ENCODE data around the gene TDRD10.
A peak's percentile ranks its signal among the peaks of the same experiment; 100 is the strongest.

Gene TDRD10

DNA sequence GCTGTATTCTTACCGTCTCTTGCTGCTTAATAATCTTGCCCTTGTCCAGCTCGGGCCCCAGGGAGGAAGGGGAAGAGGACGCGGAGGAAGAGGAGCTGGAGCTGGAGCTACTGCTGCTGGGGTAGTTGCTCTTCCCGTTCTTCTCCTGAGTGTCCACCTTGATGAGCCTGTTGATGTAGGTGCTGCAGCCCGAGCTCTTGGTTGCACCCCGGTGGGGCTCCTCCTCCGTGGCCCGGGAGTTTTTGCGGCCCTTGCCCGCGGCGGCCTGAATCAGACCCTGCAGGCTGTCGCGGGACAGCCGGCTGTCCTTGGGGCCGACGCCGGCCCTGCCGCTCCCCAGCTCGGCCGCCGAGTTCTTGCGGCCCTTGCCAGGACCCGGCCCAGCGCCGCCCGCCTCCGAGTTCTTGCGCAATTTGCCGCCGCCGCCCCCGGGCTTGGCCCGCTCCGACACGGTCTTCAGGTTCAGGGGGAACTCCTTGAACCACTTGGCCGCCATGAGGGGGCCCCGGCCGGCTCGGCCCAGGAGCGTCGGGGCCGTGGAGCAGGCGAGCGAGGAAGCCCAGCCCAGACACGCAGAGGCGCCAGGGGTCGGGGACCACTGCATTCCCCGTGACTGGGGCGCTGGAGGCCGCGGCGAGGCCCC is 475 bp upstream of the TDRD10 start:
- Histone ChIP-seq H2AFZ (ENCODE audit: low read length) (peak overlapping the region; percentile 80), H3K27ac (replicated peaks; ENCODE audit: low read length) (no peak overlapping the region), H3K23ac (ENCODE audit: low read depth, low read length, poor library complexity) (no peak overlapping the region), H3K4me2 (ENCODE audit: insufficient read depth, low read length, poor library complexity, severe bottlenecking) (peak overlapping the region; percentile 31), H3K4ac (ENCODE audit: low read length) (no peak overlapping the region), H2BK12ac (ENCODE audit: low read length) (no peak overlapping the region), H3K4me1 (ENCODE audit: control insufficient read depth in 2 of 2, insufficient read depth in 1 of 2, low read depth in 1 of 2, low read length in 2 of 2) (peaks cover 1 to 7% of the 10 kb centered on the region in 2 donors), H3K36me3 (replicated peaks in 1 of 2; ENCODE audit: control insufficient read depth in 2 of 2, insufficient read depth in 2 of 2, low read length in 2 of 2) (no peaks in the 10 kb centered on the region), H4K8ac (ENCODE audit: low read depth, low read length) (no peak overlapping the region), H3K9me3 (replicated peaks in 1 of 2; ENCODE audit: control insufficient read depth in 2 of 2, insufficient read depth in 1 of 2, low read depth in 1 of 2, low read length in 2 of 2) (peaks cover 8 to 18% of the 10 kb centered on the region in 2 donors), H3K27me3 (ENCODE audit: control insufficient read depth in 3 of 3, insufficient read depth in 3 of 3, low read depth in 1 of 3, low read length in 3 of 3) (peaks cover 29 to 76% (median 48%) of the 10 kb centered on the region in 3 experiments), H4K91ac (ENCODE audit: low read depth, low read length, poor library complexity) (no peak overlapping the region), H3K14ac (ENCODE audit: low read length) (no peak overlapping the region), H2BK5ac (ENCODE audit: low read length) (no peak overlapping the region), H2BK15ac (ENCODE audit: low read length) (peak overlapping the region; percentile 65), H3K79me1 (ENCODE audit: low read depth, low read length) (no peaks in the 10 kb centered on the region), H3K18ac (ENCODE audit: low read length) (peak overlapping the region; percentile 67), H3K4me3 (ENCODE audit: low read length in 2 of 2) (peak overlapping the region; percentile 4 to 65), H2AK5ac (ENCODE audit: low read depth, low read length) (no peak overlapping the region), H2BK120ac (ENCODE audit: low read depth, low read length) (no peak overlapping the region), H3K9ac (ENCODE audit: low read depth, low read length, poor library complexity) (no peak overlapping the region)
- no CpG with 5 or more reads among the region's 54 CpGs for WGBS, 2 donors (ENCODE audit: extremely low coverage in 2 of 2, insufficient read length in 2 of 2, insufficient replicate concordance in 1 of 2)
- no peak for DNase-seq (ENCODE audit: low spot score)

- H3K27ac ChIP-seq (replicated peaks; ENCODE audit: low read length), result no peak overlapping the region
- H3K18ac ChIP-seq (ENCODE audit: low read length), result peak overlapping the region; percentile 65
- H4K8ac ChIP-seq (ENCODE audit: low read depth, low read length), result no peak overlapping the region
- no peak overlapping the region for H3K14ac ChIP-seq (ENCODE audit: low read length)
- peak overlapping the region; percentile 71 for H3K23ac ChIP-seq (ENCODE audit: low read depth, low read length, poor library complexity)
- H3K4me3 ChIP-seq (ENCODE audit: low read length in 2 of 2), result peak overlapping the region in 1 of 2 donors; percentile 40
- H2AFZ ChIP-seq (ENCODE audit: low read length), result peak overlapping the region; percentile 80
- no peak overlapping the region for H2BK120ac ChIP-seq (ENCODE audit: low read depth, low read length)
- no peak overlapping the region for H3K4me2 ChIP-seq (ENCODE audit: insufficient read depth, low read length, poor library complexity, severe bottlenecking)
- peaks cover 8 to 18% of the 10 kb centered on the region in 2 donors for H3K9me3 ChIP-seq (replicated peaks in 1 of 2; ENCODE audit: control insufficient read depth in 2 of 2, insufficient read depth in 1 of 2, low read depth in 1 of 2, low read length in 2 of 2)
- no peak overlapping the region for H4K91ac ChIP-seq (ENCODE audit: low read depth, low read length, poor library complexity)
- H2BK12ac ChIP-seq (ENCODE audit: low read length), result no peak overlapping the region
- no peak for DNase-seq (ENCODE audit: low spot score)
- H3K27me3 ChIP-seq (ENCODE audit: control insufficient read depth in 3 of 3, insufficient read depth in 3 of 3, low read depth in 1 of 3, low read length in 3 of 3), result peaks cover 29 to 79% (median 48%) of the 10 kb centered on the region in 3 experiments
- H2BK15ac ChIP-seq (ENCODE audit: low read length), result no peak overlapping the region
- WGBS, 2 donors (ENCODE audit: extremely low coverage in 2 of 2, insufficient read length in 2 of 2, insufficient replicate concordance in 1 of 2), result no CpG with 5 or more reads among the region's 43 CpGs
- H3K9ac ChIP-seq (ENCODE audit: low read depth, low read length, poor library complexity), result no peak overlapping the region
- no peak overlapping the region for H3K4ac ChIP-seq (ENCODE audit: low read length)
- H3K4me1 ChIP-seq (ENCODE audit: control insufficient read depth in 2 of 2, insufficient read depth in 1 of 2, low read depth in 1 of 2, low read length in 2 of 2), result no peaks in the 10 kb centered on the region
- no peaks in the 10 kb centered on the region for H3K79me1 ChIP-seq (ENCODE audit: low read depth, low read length)
- no peak overlapping the region for H2AK5ac ChIP-seq (ENCODE audit: low read depth, low read length)
- H3K36me3 ChIP-seq (replicated peaks in 1 of 2; ENCODE audit: control insufficient read depth in 2 of 2, insufficient read depth in 2 of 2, low read length in 2 of 2), result no peaks in the 10 kb centered on the region
- H2BK5ac ChIP-seq (ENCODE audit: low read length), result no peak overlapping the region
Observed at GRCh38 chr1:154502744-154503115, 711 bp downstream of the TDRD10 start.

- Histone ChIP-seq H3K14ac (ENCODE audit: low read length) (no peak overlapping the region), H3K79me1 (ENCODE audit: low read depth, low read length) (no peaks in the 10 kb centered on the region), H3K4ac (ENCODE audit: low read length) (no peak overlapping the region), H2BK5ac (ENCODE audit: low read length) (no peak overlapping the region), H3K27me3 (ENCODE audit: control insufficient read depth in 3 of 3, insufficient read depth in 3 of 3, low read depth in 1 of 3, low read length in 3 of 3) (peaks cover 29 to 84% (median 48%) of the 10 kb centered on the region in 3 experiments), H2BK15ac (ENCODE audit: low read length) (no peak overlapping the region), H3K9ac (ENCODE audit: low read depth, low read length, poor library complexity) (no peak overlapping the region), H3K4me2 (ENCODE audit: insufficient read depth, low read length, poor library complexity, severe bottlenecking) (no peak overlapping the region), H3K18ac (ENCODE audit: low read length) (no peak overlapping the region), H3K4me3 (ENCODE audit: low read length in 2 of 2) (no peak overlapping the region), H2AFZ (ENCODE audit: low read length) (no peak overlapping the region), H2BK12ac (ENCODE audit: low read length) (no peak overlapping the region), H4K91ac (ENCODE audit: low read depth, low read length, poor library complexity) (no peak overlapping the region), H3K27ac (replicated peaks; ENCODE audit: low read length) (no peak overlapping the region), H2BK120ac (ENCODE audit: low read depth, low read length) (no peak overlapping the region), H3K23ac (ENCODE audit: low read depth, low read length, poor library complexity) (no peak overlapping the region), H3K4me1 (ENCODE audit: control insufficient read depth in 2 of 2, insufficient read depth in 1 of 2, low read depth in 1 of 2, low read length in 2 of 2) (no peaks in the 10 kb centered on the region), H3K36me3 (replicated peaks in 1 of 2; ENCODE audit: control insufficient read depth in 2 of 2, insufficient read depth in 2 of 2, low read length in 2 of 2) (no peaks in the 10 kb centered on the region), H3K9me3 (replicated peaks in 1 of 2; ENCODE audit: control insufficient read depth in 2 of 2, insufficient read depth in 1 of 2, low read depth in 1 of 2, low read length in 2 of 2) (peaks cover 8 to 18% of the 10 kb centered on the region in 2 donors), H4K8ac (ENCODE audit: low read depth, low read length) (no peak overlapping the region), H2AK5ac (ENCODE audit: low read depth, low read length) (no peak overlapping the region)
- no peak for DNase-seq (ENCODE audit: low spot score)
- WGBS, 2 donors (ENCODE audit: extremely low coverage in 2 of 2, insufficient read length in 2 of 2, insufficient replicate concordance in 1 of 2), result no CpG with 5 or more reads among the region's 5 CpGs
Observed at GRCh38 chr1:154503898-154504297, 1.9 kb downstream of the TDRD10 start.

DNA sequence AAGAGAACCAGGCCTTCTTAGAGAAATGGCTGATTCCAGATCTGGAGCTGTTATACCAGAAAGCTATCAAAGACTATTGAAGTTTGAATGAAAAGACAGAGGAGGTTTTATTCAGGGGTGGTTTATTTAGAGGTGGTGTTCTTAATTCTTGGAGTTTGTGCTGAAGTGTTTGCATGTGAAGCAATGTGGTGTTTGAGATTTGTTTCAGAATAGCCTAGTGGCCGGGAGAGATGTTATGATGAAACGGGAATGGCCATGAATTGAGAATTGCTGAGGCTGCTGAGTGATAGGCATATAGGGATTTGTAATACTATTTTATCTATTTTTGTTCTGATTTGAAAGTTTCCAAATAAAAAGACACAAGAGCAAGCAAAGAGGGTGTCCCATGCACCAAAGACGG is 10.7 kb downstream of the TDRD10 start:
- no CpG with 5 or more reads among the region's 3 CpGs for WGBS, 2 donors (ENCODE audit: extremely low coverage in 2 of 2, insufficient read length in 2 of 2, insufficient replicate concordance in 1 of 2)
- Histone ChIP-seq H3K9me3 (replicated peaks in 1 of 2; ENCODE audit: control insufficient read depth in 2 of 2, insufficient read depth in 1 of 2, low read depth in 1 of 2, low read length in 2 of 2) (no peaks in the 10 kb centered on the region), H3K27me3 (ENCODE audit: control insufficient read depth in 3 of 3, insufficient read depth in 3 of 3, low read depth in 1 of 3, low read length in 3 of 3) (peaks cover 0 to 32% (median 0%) of the 10 kb centered on the region in 3 experiments), H3K9ac (ENCODE audit: low read depth, low read length, poor library complexity) (no peak overlapping the region), H3K18ac (ENCODE audit: low read length) (no peak overlapping the region), H2BK120ac (ENCODE audit: low read depth, low read length) (no peak overlapping the region), H3K36me3 (replicated peaks in 1 of 2; ENCODE audit: control insufficient read depth in 2 of 2, insufficient read depth in 2 of 2, low read length in 2 of 2) (no peaks in the 10 kb centered on the region), H3K14ac (ENCODE audit: low read length) (no peak overlapping the region), H3K4me3 (ENCODE audit: low read length in 2 of 2) (no peak overlapping the region), H4K8ac (ENCODE audit: low read depth, low read length) (no peak overlapping the region), H4K91ac (ENCODE audit: low read depth, low read length, poor library complexity) (no peak overlapping the region), H2BK15ac (ENCODE audit: low read length) (no peak overlapping the region), H3K4me1 (ENCODE audit: control insufficient read depth in 2 of 2, insufficient read depth in 1 of 2, low read depth in 1 of 2, low read length in 2 of 2) (no peaks in the 10 kb centered on the region), H3K23ac (ENCODE audit: low read depth, low read length, poor library complexity) (no peak overlapping the region), H3K79me1 (ENCODE audit: low read depth, low read length) (no peaks in the 10 kb centered on the region), H2AFZ (ENCODE audit: low read length) (no peak overlapping the region), H3K27ac (replicated peaks; ENCODE audit: low read length) (no peak overlapping the region), H2BK5ac (ENCODE audit: low read length) (no peak overlapping the region), H2AK5ac (ENCODE audit: low read depth, low read length) (no peak overlapping the region), H3K4me2 (ENCODE audit: insufficient read depth, low read length, poor library complexity, severe bottlenecking) (no peak overlapping the region), H2BK12ac (ENCODE audit: low read length) (no peak overlapping the region), H3K4ac (ENCODE audit: low read length) (no peak overlapping the region)
- DNase-seq (ENCODE audit: low spot score), result no peak
